IMR-90 (cell line): ENCODE data around the gene GNMT. TPM values are rescaled to one million over a fixed set of nuclear protein-coding genes. Genes with fewer than 3 reads are reported as not detected.
A peak's percentile ranks its signal among the peaks of the same experiment; 100 is the strongest.
"Not testable (repeated sequence)": the region's sequence is repeated elsewhere in the genome, so short reads cannot be mapped to it uniquely, and the experiment has no call there.

Experiments
- ATAC-seq: fragments of 200-7000 bp; cut with Tn5 transposase; 2 replicates; pipeline ENCODE4 v1.9.1; 2020; ENCODE audit warnings: low read depth, mild to moderate bottlenecking, moderate library complexity
- BruUV-seq: library from RNA; stranded (reverse); fragments of 400-500 nt; replicated peaks from 2 replicates; lab custom pipeline; 2021; lab: Mats Ljungman, UMichigan
- CTCF ChIA-PET: fragments of 300-600 bp; formaldehyde crosslinking; extraction: SDS; loops from one replicate; lab custom pipeline; 2021; ENCODE audit warnings: antibody characterized with exemption; lab: Yijun Ruan, JAX
- POLR2A ChIA-PET: fragments of 300-600 bp; sonication (Branson Sonifier 250); formaldehyde crosslinking; loops from one replicate; lab custom pipeline; 2022; ENCODE audit warnings: antibody characterized with exemption; ENCODE audit not compliant: unreplicated experiment; lab: Charles Lee
- DNase-seq: peaks from one replicate; pipeline ENCODE4 v3.0.0; 2013
- H2AFZ ChIP-seq: replicated peaks from 2 replicates; pipeline ENCODE3; 2013; ENCODE audit warnings: low read length, mild to moderate bottlenecking; ENCODE audit not compliant: poor library complexity
- H2AK5ac ChIP-seq: 2 replicates; pipeline ENCODE4 v1.6.1; 2013; ENCODE audit warnings: low read depth, low read length, inconsistent platforms
- H2AK9ac ChIP-seq: replicated peaks from 2 replicates; pipeline ENCODE3; 2013; ENCODE audit warnings: mild to moderate bottlenecking, low read depth, low read length, moderate library complexity; ENCODE audit not compliant: poor library complexity
- H2BK120ac ChIP-seq: 2 replicates; pipeline ENCODE4 v1.6.1; 2013; ENCODE audit warnings: low read depth, low read length, inconsistent platforms
- H2BK15ac ChIP-seq: 3 replicates; pipeline ENCODE4 v1.6.1; 2013; ENCODE audit warnings: low read depth, low read length, inconsistent platforms
- H2BK20ac ChIP-seq: 2 replicates; pipeline ENCODE4 v1.6.1; 2013; ENCODE audit warnings: low read depth, mild to moderate bottlenecking, inconsistent platforms, low read length, moderate library complexity
- H2BK5ac ChIP-seq: 2 replicates; pipeline ENCODE4 v1.6.1; 2013; ENCODE audit warnings: mild to moderate bottlenecking, low read depth, low read length, inconsistent platforms; ENCODE audit not compliant: poor library complexity, severe bottlenecking
- H3K14ac ChIP-seq: replicated peaks from 2 replicates; pipeline ENCODE4 v1.6.1; 2013; ENCODE audit warnings: low read depth, low read length, inconsistent platforms
- H3K18ac ChIP-seq: 2 replicates; pipeline ENCODE4 v1.6.1; 2013; ENCODE audit warnings: low read depth, low read length, control low read depth
- H3K23ac ChIP-seq: 2 replicates; pipeline ENCODE4 v1.6.1; 2013; ENCODE audit warnings: low read depth, low read length, inconsistent platforms
- H3K27ac ChIP-seq: 2 replicates; pipeline ENCODE4 v1.5.1; 2013; ENCODE audit warnings: mild to moderate bottlenecking, control low read depth, low read length; ENCODE audit not compliant: insufficient read depth
- H3K27me3 ChIP-seq: 2 replicates; pipeline ENCODE4 v1.6.1; 2013; ENCODE audit warnings: low read length; ENCODE audit not compliant: control insufficient read depth, insufficient read depth
- H3K36me3 ChIP-seq: 2 replicates; pipeline ENCODE4 v1.6.1; 2013; ENCODE audit warnings: low read length, mixed read lengths; ENCODE audit not compliant: control insufficient read depth, insufficient read depth
- H3K4ac ChIP-seq: 2 replicates; pipeline ENCODE4 v1.6.1; 2013; ENCODE audit warnings: low read depth, low read length, inconsistent platforms
- H3K4me1 ChIP-seq: 2 replicates; pipeline ENCODE4 v1.6.1; 2013; ENCODE audit warnings: low read length, mixed read lengths; ENCODE audit not compliant: control insufficient read depth, insufficient read depth
- H3K4me2 ChIP-seq: 2 replicates; pipeline ENCODE4 v1.6.1; 2013; ENCODE audit warnings: low read depth, mild to moderate bottlenecking, control low read depth, low read length, moderate library complexity
- H3K4me3 ChIP-seq: 2 replicates; pipeline ENCODE4 v1.5.1; 2013; ENCODE audit warnings: low read depth, mild to moderate bottlenecking, control low read depth, low read length, moderate library complexity; ENCODE audit not compliant: insufficient read depth
- H3K56ac ChIP-seq: 2 replicates; pipeline ENCODE4 v1.6.1; 2013; ENCODE audit warnings: low read length, inconsistent platforms; ENCODE audit not compliant: insufficient read depth; ENCODE audit errors: extremely low read depth
- H3K79me1 ChIP-seq, 2 experiments: 2 replicates each; pipeline ENCODE4 v1.6.1; 2013; ENCODE audit warnings: low read length in 2 of 2, inconsistent platforms in 1 of 2, low read depth in 1 of 2
- H3K9ac ChIP-seq: 2 replicates; pipeline ENCODE4 v1.6.1; 2013; ENCODE audit warnings: low read depth, low read length, control low read depth
- H3K9me1 ChIP-seq: 2 replicates; pipeline ENCODE4 v1.6.1; 2013; ENCODE audit warnings: low read length, inconsistent platforms; ENCODE audit not compliant: insufficient read depth
- H3K9me3 ChIP-seq: 2 replicates; pipeline ENCODE4 v1.6.1; 2013; ENCODE audit warnings: low read length; ENCODE audit not compliant: control insufficient read depth, insufficient read depth
- H4K20me1 ChIP-seq: 2 replicates; pipeline ENCODE4 v1.6.1; 2013; ENCODE audit warnings: low read length, inconsistent platforms; ENCODE audit not compliant: insufficient read depth
- H4K5ac ChIP-seq: 2 replicates; pipeline ENCODE4 v1.6.1; 2013; ENCODE audit warnings: mild to moderate bottlenecking, low read depth, low read length, control low read depth
- H4K8ac ChIP-seq, 2 experiments: 2 replicates each; pipeline ENCODE4 v1.6.1; 2013; ENCODE audit warnings: low read depth in 2 of 2, low read length in 2 of 2, control low read depth in 1 of 2, inconsistent platforms in 1 of 2
- H4K91ac ChIP-seq: 2 replicates; pipeline ENCODE4 v1.6.1; 2013; ENCODE audit warnings: low read depth, low read length, inconsistent platforms; ENCODE audit not compliant: insufficient read depth
- RCOR1 ChIP-seq: IDR thresholded peaks from 2 replicates; pipeline ENCODE4 v1.6.1; 2012; ENCODE audit warnings: mild to moderate bottlenecking, low read length, improper control_type of control experiment; ENCODE audit not compliant: insufficient replicate concordance
- WGBS, 2 experiments: methylation state at CpG; one replicate each; pipeline versions ENCODE4 v1.1.5 to v1.1.7; 2013; ENCODE audit warnings: missing lambda C conversion rate in 2 of 2; ENCODE audit not compliant: insufficient read length in 1 of 2; ENCODE audit errors: extremely low coverage in 2 of 2; 5-methylcytosine and 5-hydroxymethylcytosine counted together
- dilution Hi-C: fragments of 300-500 bp; cut with HindIII; formaldehyde crosslinking; loops from one replicate; pipeline ENCODE4 v1.14.3; 2018; ENCODE audit warnings: low sequenced_read_pairs; ENCODE audit not compliant: unreplicated experiment
- in situ Hi-C: fragments of 300-500 bp; cut with MboI; formaldehyde crosslinking; loops from 3 replicates; pipeline ENCODE4 v1.14.3; 2019; ENCODE audit warnings: low sequenced_read_pairs, inconsistent platforms, mixed read lengths
- intact Hi-C: fragments of 100-400 bp; cut with micrococcal nuclease; formaldehyde crosslinking; loops from 2 replicates; pipeline ENCODE4 v1.10.0; 2022
- polyA plus RNA-seq, 3 experiments: library from polyadenylated mRNA; depleted of rRNA; stranded (reverse); fragments of >200 nt; gene quantifications; 2 replicates each; pipeline ENCODE4 v1.2.3, GENCODE V29; 2012; ENCODE audit warnings: low replicate concordance in 1 of 3
- total RNA-seq: library from RNA; depleted of rRNA; stranded (reverse); fragments of >200 nt; gene quantifications from 2 replicates; pipeline ENCODE4 v1.2.3, GENCODE V29; 2012
- TF ChIP-seq, protein P1 (sequence below): conservative IDR thresholded peaks from 2 replicates; pipeline ENCODE4 v1.5.1; 2012; ENCODE audit warnings: mild to moderate bottlenecking, low read depth, low read length, improper control_type of control experiment

The GNMT gene
- total and polyA plus RNA-seq, 2 of the 4 experiments (the other 2 are of a cell fraction) = 0.36 TPM; not detected in 1

DNA sequence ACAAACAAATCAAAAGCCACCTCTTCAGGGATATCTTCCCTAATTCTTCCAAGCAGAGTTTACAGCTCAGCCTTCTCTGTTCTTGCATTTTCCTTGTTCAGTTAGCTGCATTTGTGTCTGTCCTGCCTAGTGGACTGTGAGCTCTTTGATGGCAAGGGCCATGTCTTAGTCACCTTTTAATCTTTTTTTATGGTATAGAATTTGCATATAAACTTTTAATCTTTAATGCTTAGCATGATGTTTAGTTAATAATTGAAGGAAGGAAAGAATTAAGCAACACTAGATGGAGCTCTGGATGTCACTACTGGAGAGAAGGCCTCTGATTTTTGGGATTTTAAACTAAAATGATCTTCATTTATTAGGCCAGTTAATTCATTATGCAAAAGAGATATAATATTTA lies 36.0 kb downstream of the GNMT start:
- intact Hi-C loops = no loop called here
- Histone ChIP-seq H2AK9ac (no peak overlapping the region), H2BK20ac (no peak overlapping the region), H3K14ac (no peak overlapping the region), H4K20me1 (no peaks in the 10 kb centered on the region; the same call in 1 of the 2 replicates), H3K9me1 (peaks cover 6% of the 10 kb centered on the region; the same call in 1 of the 2 replicates), H3K4ac (no peak overlapping the region), H3K36me3 (peaks cover 3% of the 10 kb centered on the region), H3K4me1 (no peaks in the 10 kb centered on the region), H2BK5ac (no peak overlapping the region), H3K9ac (no peak overlapping the region), H3K27me3 (no peaks in the 10 kb centered on the region), H4K8ac (no peak overlapping the region), H4K91ac (no peak overlapping the region), H3K79me1 (peaks cover 16 to 41% of the 10 kb centered on the region in 2 experiments), H2AK5ac (no peak overlapping the region), H3K56ac (no peak overlapping the region; the same call in 1 of the 2 replicates), H3K27ac (no peak overlapping the region), H3K4me2 (no peak overlapping the region), H3K23ac (no peak overlapping the region), H2BK120ac (no peak overlapping the region), H4K5ac (no peak overlapping the region), H3K18ac (no peak overlapping the region), H2AFZ (no peak overlapping the region), H3K9me3 (no peaks in the 10 kb centered on the region), H2BK15ac (no peak overlapping the region), H3K4me3 (no peak overlapping the region)
- in situ Hi-C loops = no loop called here
- no TSS peak for BruUV-seq
- dilution Hi-C loops = no loop called here
- ATAC-seq = peak; percentile 35; the same call in 1 of the 2 replicates
- CTCF ChIA-PET = interaction anchor here (0.6 to 0.9 kb wide), 3 partner anchors 12 to 485 kb away, joined by 3 to 5 read pairs (median 4); partner anchors contain the start of genes KLHDC3 and PPP2R5D
- DNase-seq = no peak
- TF ChIP-seq RCOR1 = no peak
- TF ChIP-seq, protein P1, sequence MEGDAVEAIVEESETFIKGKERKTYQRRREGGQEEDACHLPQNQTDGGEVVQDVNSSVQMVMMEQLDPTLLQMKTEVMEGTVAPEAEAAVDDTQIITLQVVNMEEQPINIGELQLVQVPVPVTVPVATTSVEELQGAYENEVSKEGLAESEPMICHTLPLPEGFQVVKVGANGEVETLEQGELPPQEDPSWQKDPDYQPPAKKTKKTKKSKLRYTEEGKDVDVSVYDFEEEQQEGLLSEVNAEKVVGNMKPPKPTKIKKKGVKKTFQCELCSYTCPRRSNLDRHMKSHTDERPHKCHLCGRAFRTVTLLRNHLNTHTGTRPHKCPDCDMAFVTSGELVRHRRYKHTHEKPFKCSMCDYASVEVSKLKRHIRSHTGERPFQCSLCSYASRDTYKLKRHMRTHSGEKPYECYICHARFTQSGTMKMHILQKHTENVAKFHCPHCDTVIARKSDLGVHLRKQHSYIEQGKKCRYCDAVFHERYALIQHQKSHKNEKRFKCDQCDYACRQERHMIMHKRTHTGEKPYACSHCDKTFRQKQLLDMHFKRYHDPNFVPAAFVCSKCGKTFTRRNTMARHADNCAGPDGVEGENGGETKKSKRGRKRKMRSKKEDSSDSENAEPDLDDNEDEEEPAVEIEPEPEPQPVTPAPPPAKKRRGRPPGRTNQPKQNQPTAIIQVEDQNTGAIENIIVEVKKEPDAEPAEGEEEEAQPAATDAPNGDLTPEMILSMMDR = peak; percentile 19; the same call in 1 of the 2 replicates
- POLR2A ChIA-PET = interaction anchor here (0.7 kb wide), 1 partner anchor 15 kb away, joined by 3 read pairs; no protein-coding TSS in a partner anchor

DNA sequence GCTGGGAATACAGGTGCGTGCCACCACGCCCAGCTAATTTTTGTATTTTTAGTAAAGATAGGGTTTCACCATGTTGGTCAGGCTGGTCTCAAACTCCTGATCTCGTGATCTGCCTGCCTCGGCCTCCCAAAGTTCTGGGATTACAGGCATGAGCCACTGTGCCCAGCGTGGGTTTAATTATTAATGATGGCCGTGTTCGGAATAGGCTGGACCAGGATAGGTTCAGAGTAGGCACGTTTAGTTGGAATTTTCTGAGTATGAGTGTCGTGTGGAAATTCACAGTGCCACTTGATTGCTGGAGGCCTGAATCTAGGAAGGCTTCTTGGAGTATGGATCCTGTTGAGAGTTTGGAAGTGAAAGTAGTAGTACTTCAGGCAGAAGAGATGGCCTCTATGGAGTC lies 37.7 kb downstream of the GNMT start:
- POLR2A ChIA-PET = interaction anchor here (1.1 kb wide), 1 partner anchor 14 kb away, joined by 3 read pairs; the partner anchor contains the start of gene PPP2R5D
- ATAC-seq = not testable (repeated sequence)

More for the DNA sequence above, 37.7 kb downstream of the GNMT start:
- H3K9me3 ChIP-seq, H2AK5ac ChIP-seq, intact Hi-C loops, H3K4me1 ChIP-seq, H3K23ac ChIP-seq, DNase-seq, H4K91ac ChIP-seq, H4K5ac ChIP-seq, H3K27ac ChIP-seq, H2BK120ac ChIP-seq, H3K56ac ChIP-seq, H2AK9ac ChIP-seq, H3K9me1 ChIP-seq, H2BK15ac ChIP-seq, H2BK5ac ChIP-seq, H3K36me3 ChIP-seq, H3K27me3 ChIP-seq, CTCF ChIA-PET, H4K8ac ChIP-seq, H3K4me3 ChIP-seq, BruUV-seq, H3K4ac ChIP-seq, H3K4me2 ChIP-seq, dilution Hi-C loops, H3K14ac ChIP-seq, H4K20me1 ChIP-seq, H2AFZ ChIP-seq, in situ Hi-C loops, H2BK20ac ChIP-seq, H3K9ac ChIP-seq, H3K18ac ChIP-seq: not testable (repeated sequence)
- peaks cover 12 to 46% of the 10 kb centered on the region in 2 experiments for H3K79me1 ChIP-seq
- 93% methylated on average over 5 of the region's 9 CpGs; no CpG with 5 or more reads in 1 of the 2 experiments for WGBS, 2 experiments
